Progenitor cell of endocrine pancreas (in vitro differentiated cells): ENCODE measurements around the gene IQGAP2. TPM values are rescaled to one million over a fixed set of nuclear protein-coding genes. Genes with fewer than 3 reads are reported as not detected.

Experiments
- DNase-seq: peaks from one replicate; pipeline ENCODE4 v3.0.0; 2021; ENCODE audit warnings: low spot score; ENCODE audit not compliant: unreplicated experiment
- H3K27ac Mint-ChIP-seq: 2 replicates; pipeline ENCODE4 v1.8.0; 2021; ENCODE audit warnings: mild to moderate bottlenecking, moderate library complexity, mixed read lengths
- H3K27me3 Mint-ChIP-seq: 2 replicates; pipeline ENCODE4 v1.8.0; 2021; ENCODE audit warnings: mixed read lengths
- H3K36me3 Mint-ChIP-seq: 2 replicates; pipeline ENCODE4 v1.8.0; 2022; ENCODE audit warnings: mixed read lengths; ENCODE audit not compliant: insufficient read depth
- H3K4me1 Mint-ChIP-seq: 2 replicates; pipeline ENCODE4 v1.8.0; 2021; ENCODE audit warnings: low read depth, mixed read lengths
- H3K4me3 Mint-ChIP-seq: 2 replicates; pipeline ENCODE4 v1.8.0; 2021; ENCODE audit warnings: low read depth, mild to moderate bottlenecking, moderate library complexity, mixed read lengths
- H3K9me3 Mint-ChIP-seq: 2 replicates; pipeline ENCODE4 v1.8.0; 2021; ENCODE audit warnings: low read depth, mixed read lengths
- CTCF ChIP-seq: fragments of 200-600 bp; sonication (generic); IDR thresholded peaks from one replicate; pipeline ENCODE4 v1.5.0; 2021; ENCODE audit warnings: antibody characterized with exemption, mild to moderate bottlenecking; ENCODE audit not compliant: unreplicated experiment
- total RNA-seq: library from RNA; stranded (reverse); gene quantifications from 2 replicates; pipeline ENCODE4 v1.2.1, GENCODE V29; 2021

IQGAP2 gene
- total RNA-seq, 1 donor from 2014 or later, result 16.7 TPM

GRCh38 chr5:76503929-76504328, 100.8 kb downstream of the IQGAP2 start:
- DNase-seq, result no peak
- no peak for TF ChIP-seq CTCF
- no peaks in the 10 kb centered on the region for H3K9me3 Mint-ChIP-seq
- no peak overlapping the region for H3K27ac Mint-ChIP-seq
- H3K27me3 Mint-ChIP-seq, result no peaks in the 10 kb centered on the region
- no peaks in the 10 kb centered on the region for H3K36me3 Mint-ChIP-seq
- H3K4me3 Mint-ChIP-seq, result no peak overlapping the region
- H3K4me1 Mint-ChIP-seq, result no peaks in the 10 kb centered on the region

GRCh38 chr5:76504901-76505564, 101.9 kb downstream of the IQGAP2 start:
- H3K4me3 Mint-ChIP-seq, result no peak overlapping the region
- H3K27ac Mint-ChIP-seq, result no peak overlapping the region
- H3K4me1 Mint-ChIP-seq, result no peaks in the 10 kb centered on the region
- no peaks in the 10 kb centered on the region for H3K36me3 Mint-ChIP-seq
- no peaks in the 10 kb centered on the region for H3K27me3 Mint-ChIP-seq
- no peaks in the 10 kb centered on the region for H3K9me3 Mint-ChIP-seq
- no peak for DNase-seq
- TF ChIP-seq CTCF, result no peak

- H3K27me3 Mint-ChIP-seq, result no peaks in the 10 kb centered on the region
- peaks cover 4% of the 10 kb centered on the region for H3K9me3 Mint-ChIP-seq
- no peak overlapping the region for H3K27ac Mint-ChIP-seq
- DNase-seq, result no peak
- TF ChIP-seq CTCF, result no peak
- H3K36me3 Mint-ChIP-seq, result peaks cover 6% of the 10 kb centered on the region
- H3K4me1 Mint-ChIP-seq, result no peaks in the 10 kb centered on the region
- H3K4me3 Mint-ChIP-seq, result no peak overlapping the region
These were observed 110.4 kb downstream of the IQGAP2 start for GRCh38 chr5:76513476-76513875.

GRCh38 chr5:76514292-76514691, 111.2 kb downstream of the IQGAP2 start:
- no peak overlapping the region for H3K27ac Mint-ChIP-seq
- H3K4me1 Mint-ChIP-seq, result no peaks in the 10 kb centered on the region
- no peak overlapping the region for H3K4me3 Mint-ChIP-seq
- no peaks in the 10 kb centered on the region for H3K27me3 Mint-ChIP-seq
- H3K36me3 Mint-ChIP-seq, result peaks cover 10% of the 10 kb centered on the region
- TF ChIP-seq CTCF, result no peak
- no peak for DNase-seq
- peaks cover 9% of the 10 kb centered on the region for H3K9me3 Mint-ChIP-seq

- no peak for TF ChIP-seq CTCF
- Mint-ChIP-seq H3K27me3 (no peaks in the 10 kb centered on the region), H3K27ac (no peak overlapping the region)
These were observed 111.6 kb downstream of the IQGAP2 start for GRCh38 chr5:76514713-76515112.

More at GRCh38 chr5:76514713-76515112, 111.6 kb downstream of the IQGAP2 start:
- DNase-seq, result no peak
- Mint-ChIP-seq H3K4me3 (no peak overlapping the region), H3K36me3 (peaks cover 10% of the 10 kb centered on the region), H3K9me3 (peaks cover 10% of the 10 kb centered on the region), H3K4me1 (no peaks in the 10 kb centered on the region)
